Psoas muscle (tissue), 8 donors: ENCODE data around the gene FBXL22. TPM values are rescaled to one million over a fixed set of nuclear protein-coding genes. Genes with fewer than 3 reads are reported as not detected.

Source experiments
- ATAC-seq, 4 donors: fragments of 200-7000 bp; cut with Tn5 transposase; one replicate each; pipeline ENCODE4 v1.9.1; 2020; ENCODE audit warnings: moderate library complexity in 3 of 4, mild to moderate bottlenecking in 2 of 4
- DNase-seq, 2 donors: peaks; one replicate each; pipeline ENCODE4 v3.0.0-alpha.2; 2020
- H3K27ac ChIP-seq: fragments of 200-600 bp; one replicate; pipeline ENCODE4 v1.8.0; 2022
- H3K27me3 ChIP-seq, 3 donors: fragments of 200-600 bp in 1 of 3; one replicate each; pipeline versions ENCODE4 v1.6.1 to v1.8.0; 2013 to 2022; ENCODE audit warnings: low read length in 2 of 3, mild to moderate bottlenecking in 2 of 3, moderate library complexity in 1 of 3; ENCODE audit not compliant: insufficient read depth in 3 of 3
- H3K36me3 ChIP-seq, 2 donors: fragments of 200-600 bp in 1 of 2; one replicate each; pipeline versions ENCODE4 v1.6.1 to v1.8.0; 2013 to 2022; ENCODE audit warnings: low read depth in 1 of 2, mild to moderate bottlenecking in 1 of 2, moderate library complexity in 1 of 2; ENCODE audit not compliant: insufficient read depth in 1 of 2
- H3K4me1 ChIP-seq: fragments of 200-600 bp; one replicate; pipeline ENCODE4 v1.8.0; 2022
- H3K4me3 ChIP-seq: fragments of 200-600 bp; one replicate; pipeline ENCODE4 v1.8.0; 2022; ENCODE audit warnings: mild to moderate bottlenecking
- H3K9me3 ChIP-seq: fragments of 200-600 bp; one replicate; pipeline ENCODE4 v1.8.0; 2022
- CTCF ChIP-seq: fragments of 200-600 bp; IDR thresholded peaks from one replicate; pipeline ENCODE4 v1.8.0; 2022; ENCODE audit warnings: antibody characterized with exemption
- WGBS, 3 donors: extraction: QIAGEN DNeasy Blood & Tissue Kit; methylation state at CpG; one replicate each; pipeline versions ENCODE4 v1.1.6 to v1.1.7; 2013; 5-methylcytosine and 5-hydroxymethylcytosine counted together
- intact Hi-C, 2 donors: fragments of 100-400 bp; cut with DNase I; formaldehyde crosslinking; loops; one replicate each; pipeline versions ENCODE4 v1.11.0 to v1.14.2; 2022
- polyA plus RNA-seq, 3 donors: library from polyadenylated mRNA; stranded (reverse); fragments of 200-250 nt; gene quantifications; one replicate each; pipeline ENCODE4 v1.2.3, GENCODE V29; 2013
- total RNA-seq, 4 donors: library from RNA; stranded (reverse); fragmentation: NEBNext Ultra II Directional in 2 of 4; extraction: Animal tissue kit (Norgen Biotek cat#: 25700) in 2 of 4; gene quantifications; one replicate each; pipeline versions ENCODE4 v1.2.1 to v1.2.4, GENCODE V29; 2021 to 2023
- donor health status: healthy with polysubstance abuse.
- donor health status: DM: no; HTN: no; CAD: no; lungs with moderate emphysema.
- donor health status: Bipolar disorder and iron deficiency.
- donor health status: healthy.
- donor health status: DM: yes; HTN: yes; CAD: no.
- donor health status: DM: no; HTN: no; CAD: no.
- donor health status: DM: no; HTN: no; CAD: no.
- donor health status: DM: yes; HTN: yes; CAD: no.

The FBXL22 gene
- total and polyA plus RNA-seq, 7 donors, result 0.17 to 6.6 (median 0.37) TPM

- WGBS, 3 donors, result 90 to 97% (median 93%) methylated on average over 3 of the region's 3 CpGs
- intact Hi-C loops, result loop anchor here in 1 of 2 donors (5.0 kb wide), 1 partner anchor 462 kb away; no protein-coding TSS in a partner anchor
- no peaks in the 10 kb centered on the region for H3K27me3 ChIP-seq
- H3K4me1 ChIP-seq, result peaks cover 10% of the 10 kb centered on the region
- no peak overlapping the region for H3K4me3 ChIP-seq
- ATAC-seq (no peak), DNase-seq (no peak)
- TF ChIP-seq CTCF, result no peak
- H3K36me3 ChIP-seq, result peaks cover 2 to 35% of the 10 kb centered on the region in 2 donors
- no peaks in the 10 kb centered on the region for H3K9me3 ChIP-seq
- no peak overlapping the region for H3K27ac ChIP-seq
These were observed 7.8 kb downstream of the FBXL22 start for GRCh38 chr15:63605036-63605435.

GRCh38 chr15:63605816-63606215 is 8.6 kb downstream of the FBXL22 start:
- intact Hi-C loops, result loop anchor here in 1 of 2 donors (5.0 kb wide), 1 partner anchor 461 kb away; no protein-coding TSS in a partner anchor
- Histone ChIP-seq H3K27me3 (no peaks in the 10 kb centered on the region), H3K36me3 (peaks cover 2 to 36% of the 10 kb centered on the region in 2 donors), H3K9me3 (no peaks in the 10 kb centered on the region), H3K27ac (no peak overlapping the region), H3K4me3 (no peak overlapping the region), H3K4me1 (peaks cover 17% of the 10 kb centered on the region)
- WGBS, 3 donors, result 64 to 71% (median 67%) methylated on average over 7 of the region's 7 CpGs
- DNase-seq (no peak), ATAC-seq (no peak)
- no peak for TF ChIP-seq CTCF

GRCh38 chr15:63606308-63606707 is 9.1 kb downstream of the FBXL22 start:
- DNase-seq, result no peak
- Histone ChIP-seq H3K27ac (no peak overlapping the region), H3K4me1 (peaks cover 22% of the 10 kb centered on the region), H3K4me3 (no peak overlapping the region), H3K9me3 (no peaks in the 10 kb centered on the region), H3K27me3 (no peaks in the 10 kb centered on the region), H3K36me3 (peaks cover 2 to 40% of the 10 kb centered on the region in 2 donors)
- intact Hi-C loops, result loop anchor here in 1 of 2 donors (5.0 kb wide), 1 partner anchor 461 kb away; no protein-coding TSS in a partner anchor
- WGBS, 3 donors, result 59 to 66% (median 60%) methylated on average over 2 of the region's 2 CpGs
- no peak for TF ChIP-seq CTCF
- no peak for ATAC-seq

- no peaks in the 10 kb centered on the region for H3K27me3 ChIP-seq
- intact Hi-C loops, result loop anchor here in 1 of 2 donors (5.0 kb wide), 1 partner anchor 458 kb away; no protein-coding TSS in a partner anchor
- WGBS, 3 donors, result 92 to 95% (median 93%) methylated on average over 15 of the region's 15 CpGs
- no peak overlapping the region for H3K27ac ChIP-seq
- DNase-seq (no peak), ATAC-seq (no peak)
- H3K4me1 ChIP-seq, result peaks cover 20% of the 10 kb centered on the region
- no peak for TF ChIP-seq CTCF
- H3K9me3 ChIP-seq, result no peaks in the 10 kb centered on the region
- no peak overlapping the region for H3K4me3 ChIP-seq
- H3K36me3 ChIP-seq, result peaks cover 2 to 66% of the 10 kb centered on the region in 2 donors
These were observed 11.8 kb downstream of the FBXL22 start for GRCh38 chr15:63608989-63609388.

- intact Hi-C loops, result loop anchor here in 1 of 2 donors (5.0 kb wide), 1 partner anchor 458 kb away; no protein-coding TSS in a partner anchor
- Histone ChIP-seq H3K9me3 (no peaks in the 10 kb centered on the region), H3K27me3 (no peaks in the 10 kb centered on the region), H3K36me3 (peaks cover 4 to 71% of the 10 kb centered on the region in 2 donors), H3K27ac (no peak overlapping the region), H3K4me1 (peaks cover 20% of the 10 kb centered on the region), H3K4me3 (no peak overlapping the region)
- 84 to 89% (median 86%) methylated on average over 6 of the region's 6 CpGs for WGBS, 3 donors
- TF ChIP-seq CTCF, result no peak
- no peak for ATAC-seq
- DNase-seq, result no peak
These were observed 12.3 kb downstream of the FBXL22 start for GRCh38 chr15:63609448-63609847.
